GM21515 (cell line): ENCODE data around the gene RAMP1.
"Not testable (repeated sequence)": the region's sequence is repeated elsewhere in the genome, so short reads cannot be mapped to it uniquely, and the experiment has no call there.

Source experiments
- ATAC-seq: cut with Tn5 transposase; IDR thresholded peaks from one replicate; pipeline ENCODE4 v1.9.1; 2021; ENCODE audit not compliant: unreplicated experiment

Gene RAMP1

GRCh38 chr2:237859533-237860272 is at the start of gene RAMP1:
TSS of gene RAMP1 (plus strand) at chr2:237859623. CDS start at chr2:237859676, 53 bp downstream.
- no peak for ATAC-seq

- ATAC-seq = no peak
These were observed 43.8 kb upstream of the RAMP1 start for GRCh38 chr2:237815637-237816036.

GRCh38 chr2:237816531-237816930 is 42.9 kb upstream of the RAMP1 start:
- no peak for ATAC-seq

GRCh38 chr2:237818066-237818473 is 41.4 kb upstream of the RAMP1 start:
- no peak for ATAC-seq

GRCh38 chr2:237819231-237819630 is 40.2 kb upstream of the RAMP1 start:
- ATAC-seq = no peak

GRCh38 chr2:237820421-237820820 is 39.0 kb upstream of the RAMP1 start:
- no peak for ATAC-seq

DNA sequence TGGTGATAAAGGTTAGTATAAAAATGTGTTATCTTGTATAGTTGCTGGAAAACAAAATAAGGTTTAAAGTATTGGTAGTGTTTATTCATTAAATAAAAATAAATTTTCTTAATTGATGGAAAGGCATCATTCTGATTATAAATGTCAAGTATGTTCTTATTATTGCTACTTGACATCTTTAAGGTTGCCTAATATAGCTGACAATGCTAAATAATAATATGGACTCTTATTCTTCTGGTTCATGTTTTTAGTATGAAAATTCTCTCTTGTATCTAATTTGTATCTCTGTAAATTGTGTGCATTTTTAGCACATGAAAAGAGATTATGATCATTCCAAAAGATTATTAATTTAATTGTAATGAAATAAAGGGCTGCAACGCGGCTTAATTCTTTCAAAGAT is 35.9 kb upstream of the RAMP1 start:
- no peak for ATAC-seq

DNA sequence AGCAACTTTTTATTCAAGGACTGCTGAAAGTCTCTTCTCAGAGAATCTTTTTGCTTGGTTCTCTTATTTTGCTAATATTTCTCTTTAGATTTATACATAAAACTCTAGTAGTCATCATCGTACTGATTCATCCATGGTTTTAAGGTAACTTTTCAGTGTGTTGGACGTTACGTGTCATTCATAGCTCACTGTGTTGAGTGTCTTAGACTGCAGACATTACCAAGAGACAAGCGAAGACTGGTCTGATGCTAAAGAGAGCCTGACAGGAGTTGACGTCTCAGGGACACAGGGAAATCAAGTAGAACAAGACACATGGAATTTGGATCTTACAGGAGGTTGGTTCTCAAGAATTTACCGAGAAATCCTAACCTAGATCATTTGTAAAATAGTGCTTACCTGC is 35.3 kb upstream of the RAMP1 start:
- ATAC-seq = no peak

GRCh38 chr2:237827421-237827987 is 31.9 kb upstream of the RAMP1 start:
- no peak for ATAC-seq

DNA sequence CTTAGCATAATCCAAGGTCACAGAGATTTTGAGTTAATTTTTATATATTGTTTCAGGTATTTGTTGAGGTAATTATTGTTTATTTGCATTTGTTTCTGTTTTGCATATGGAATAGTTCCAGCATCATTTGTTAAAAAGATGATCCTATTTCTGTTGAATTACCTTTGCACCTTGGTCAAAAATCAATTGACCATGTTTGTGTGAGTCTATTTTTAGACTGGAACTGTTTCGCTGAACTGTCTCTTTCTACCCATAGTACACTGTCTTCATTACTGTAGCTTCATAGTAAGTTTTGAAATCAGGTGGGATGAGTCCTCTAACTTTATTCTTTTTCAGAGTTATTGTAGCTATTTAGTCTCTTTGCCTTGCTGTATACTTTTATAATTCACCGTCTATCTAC is 28.9 kb upstream of the RAMP1 start:
- no peak for ATAC-seq

DNA sequence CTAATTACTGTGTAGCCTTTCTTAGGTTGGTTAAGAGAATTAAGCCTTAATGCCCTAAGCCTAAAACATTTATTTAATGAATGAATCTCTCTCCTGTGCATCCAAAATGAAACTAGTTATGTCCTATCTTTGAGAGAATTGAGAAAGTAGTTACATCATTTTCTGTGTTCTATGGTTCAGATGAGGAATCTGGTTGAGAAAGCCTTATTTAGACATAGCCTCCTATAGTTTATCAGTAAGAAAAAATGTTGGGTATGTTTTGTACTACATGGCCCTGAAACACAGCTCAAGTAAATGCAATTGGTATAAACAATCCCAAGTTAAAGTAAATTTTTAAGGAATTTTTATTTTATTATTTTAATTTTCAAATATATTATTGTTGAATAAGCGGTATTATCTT is 25.9 kb upstream of the RAMP1 start:
- no peak for ATAC-seq

GRCh38 chr2:237835372-237835771 is 24.1 kb upstream of the RAMP1 start:
- no peak for ATAC-seq

- ATAC-seq = no peak
These were observed 18.4 kb upstream of the RAMP1 start for GRCh38 chr2:237841051-237841450.

DNA sequence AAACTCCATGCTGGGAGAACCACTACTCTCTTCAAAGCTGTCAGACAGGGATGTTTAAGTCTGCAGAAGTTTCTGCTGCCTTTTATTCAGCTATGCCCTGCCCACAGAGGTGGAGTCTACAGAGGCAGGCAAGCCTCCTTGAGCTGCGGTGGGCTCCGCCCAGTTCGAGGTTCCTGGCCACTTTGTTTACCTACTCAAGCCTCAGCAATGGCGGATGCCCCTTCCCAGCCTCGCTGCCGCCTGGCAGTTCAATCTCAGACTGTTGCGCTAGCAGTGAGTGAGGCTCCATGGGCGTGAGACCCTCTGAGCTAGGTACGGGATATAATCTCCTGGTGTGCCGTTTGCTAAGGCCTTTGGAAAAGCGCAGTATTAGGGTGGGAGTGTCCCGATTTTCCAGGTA is 10.5 kb upstream of the RAMP1 start:
- not testable (repeated sequence) for ATAC-seq

- no peak for ATAC-seq
These were observed 5.1 kb upstream of the RAMP1 start for GRCh38 chr2:237854295-237854694.

DNA sequence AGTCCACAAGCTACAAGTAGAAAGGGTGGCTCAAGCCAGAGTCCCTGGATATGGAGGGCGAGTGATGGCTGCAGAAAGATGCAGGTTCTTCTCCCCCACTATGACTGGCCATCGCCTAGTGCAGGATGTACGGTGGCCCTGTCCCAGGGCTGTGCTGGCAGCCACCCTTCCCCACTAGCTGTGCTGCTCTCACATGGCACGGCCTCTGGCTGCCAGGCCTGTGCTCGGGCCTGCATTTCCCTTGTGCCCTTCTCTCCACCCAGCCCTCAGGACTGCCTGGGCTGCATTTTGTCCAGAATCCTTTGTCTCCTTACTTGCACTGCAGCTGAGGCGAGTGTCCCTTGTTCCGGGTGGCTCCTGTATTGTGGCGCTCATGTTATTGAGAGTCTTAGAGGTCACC is 1.6 kb upstream of the RAMP1 start:
- no peak for ATAC-seq

DNA sequence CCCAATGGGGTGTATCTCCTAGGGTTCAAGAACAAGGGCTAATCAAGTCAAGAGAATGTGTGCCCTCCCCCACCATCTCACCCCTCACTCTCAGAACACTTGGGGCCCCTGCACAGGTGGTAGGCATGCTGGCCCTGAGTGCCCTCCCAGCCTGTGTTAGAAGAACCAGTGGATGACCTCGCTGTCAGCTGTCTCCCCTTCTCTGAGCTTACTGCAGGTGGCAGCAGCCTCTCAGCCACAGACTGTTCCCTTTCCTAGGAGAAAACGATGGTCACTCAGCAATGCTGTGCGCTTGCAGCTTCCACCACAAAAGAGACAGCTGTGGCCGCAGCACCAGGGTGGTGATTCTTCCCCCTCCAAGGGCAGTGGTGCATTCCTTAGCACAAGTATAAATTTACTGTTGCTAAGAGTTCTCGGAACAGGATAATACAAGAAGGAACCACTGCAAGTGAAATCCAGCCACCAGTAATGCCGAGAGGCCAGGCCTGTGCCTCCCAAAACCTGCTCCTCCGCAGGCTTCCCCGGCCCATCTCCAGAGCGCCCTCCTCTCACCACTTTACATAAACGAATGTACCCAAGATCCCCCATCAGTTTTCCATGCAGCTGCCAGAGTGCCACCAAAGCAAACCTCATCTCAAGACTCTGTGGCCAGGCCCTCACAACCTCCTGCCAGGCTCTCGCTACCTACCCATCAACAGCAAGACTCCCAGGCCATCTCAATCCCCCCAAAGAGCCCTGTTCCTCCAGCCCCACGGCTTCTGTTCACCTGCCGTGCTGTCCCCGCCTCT is 935 bp upstream of the RAMP1 start:
- no peak for ATAC-seq

DNA sequence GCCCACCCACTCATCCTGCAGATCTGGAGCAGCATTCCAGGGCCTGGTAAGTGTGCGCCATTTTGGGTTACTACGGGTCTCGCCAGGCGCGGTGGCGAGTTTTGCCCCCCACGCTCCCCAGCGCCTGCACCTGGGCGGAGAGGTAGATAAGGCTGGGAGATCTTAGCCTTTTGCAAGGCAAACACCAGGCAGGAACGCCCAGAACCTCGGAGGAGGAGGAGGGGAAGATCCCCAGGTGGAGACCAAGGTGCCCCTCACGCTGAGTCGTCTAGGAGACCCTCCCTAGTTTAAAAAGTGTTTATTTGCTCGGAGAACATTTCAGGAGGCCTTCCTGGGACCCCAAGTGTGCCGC is 365 bp upstream of the RAMP1 start:
- no peak for ATAC-seq

DNA sequence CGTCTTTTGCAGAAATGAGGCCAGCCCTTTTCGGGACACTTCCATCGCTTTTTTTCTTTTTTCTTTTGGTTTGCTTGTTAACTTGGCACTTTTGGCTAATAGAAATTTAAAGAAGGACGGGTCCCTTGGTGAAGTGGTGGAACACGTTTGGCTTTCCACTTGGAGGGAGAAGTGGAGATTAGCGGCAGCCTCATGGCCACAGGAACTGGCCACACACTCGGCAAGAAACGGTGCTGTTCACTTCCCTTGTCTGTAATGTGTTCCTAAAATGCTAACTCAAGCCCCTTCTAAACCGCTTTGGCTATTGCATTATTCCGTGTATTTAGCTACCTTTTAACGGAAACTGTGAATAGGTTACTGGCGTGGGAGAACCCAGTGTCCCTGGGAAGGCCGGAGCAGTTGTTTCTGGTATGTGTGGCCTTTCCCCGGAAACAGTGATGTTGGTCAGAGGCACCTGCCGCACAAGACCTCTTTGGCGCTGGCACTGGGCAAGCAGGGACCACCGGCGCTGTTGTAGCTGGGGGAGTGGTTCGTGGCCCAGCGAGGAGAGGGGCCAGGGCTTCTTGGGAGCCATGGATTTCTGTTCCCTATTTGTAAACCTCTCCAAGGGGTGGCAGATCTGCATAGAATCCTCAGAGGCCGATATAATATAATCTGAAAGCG is 981 bp downstream of the RAMP1 start:
- ATAC-seq = no peak

DNA sequence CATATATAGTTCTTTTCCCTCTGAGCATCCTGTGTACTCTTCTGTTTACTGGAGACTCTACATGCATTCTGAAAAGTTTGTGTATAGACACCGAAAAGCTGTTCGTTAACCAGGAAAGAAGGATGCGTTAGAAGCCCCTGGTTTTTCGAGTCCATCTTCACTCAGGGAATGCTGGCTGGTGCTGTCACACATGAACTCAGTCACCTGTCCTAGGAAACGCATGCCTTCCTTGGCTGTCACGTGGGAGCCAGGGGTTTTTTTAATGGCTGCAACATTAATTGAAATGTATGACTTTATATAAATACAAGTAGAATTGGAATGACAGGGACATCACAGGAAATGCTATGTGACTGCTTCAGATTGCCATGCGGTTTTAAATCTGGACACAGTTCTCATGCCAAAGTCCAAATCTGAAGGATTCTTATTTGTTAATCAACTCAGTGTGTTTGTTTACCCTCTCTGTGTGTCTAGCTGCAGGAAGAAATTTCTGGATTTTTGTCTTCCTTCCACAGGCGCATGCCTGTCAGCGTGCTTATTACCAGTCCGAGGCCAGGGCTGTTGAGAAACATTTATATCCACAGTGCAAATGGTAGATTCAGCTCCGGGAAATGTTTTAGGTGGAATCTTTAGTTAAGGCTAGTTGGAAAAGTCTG is 2.6 kb downstream of the RAMP1 start:
- no peak for ATAC-seq

- ATAC-seq = no peak
These were observed 3.1 kb downstream of the RAMP1 start for GRCh38 chr2:237862528-237862895.
